SKM-1 treated with dmso at 0.1 percent for 144 hours (cell line): Measurements from ENCODE around the gene TNFAIP3.
"Not testable (repeated sequence)": the region's sequence is repeated elsewhere in the genome, so short reads cannot be mapped to it uniquely, and the experiment has no call there.

Source experiments
- DNase-seq: peaks from one replicate; lab custom pipeline; 2025; ENCODE audit not compliant: unreplicated experiment; lab: John Stamatoyannopoulos, UW

The TNFAIP3 gene

DNA sequence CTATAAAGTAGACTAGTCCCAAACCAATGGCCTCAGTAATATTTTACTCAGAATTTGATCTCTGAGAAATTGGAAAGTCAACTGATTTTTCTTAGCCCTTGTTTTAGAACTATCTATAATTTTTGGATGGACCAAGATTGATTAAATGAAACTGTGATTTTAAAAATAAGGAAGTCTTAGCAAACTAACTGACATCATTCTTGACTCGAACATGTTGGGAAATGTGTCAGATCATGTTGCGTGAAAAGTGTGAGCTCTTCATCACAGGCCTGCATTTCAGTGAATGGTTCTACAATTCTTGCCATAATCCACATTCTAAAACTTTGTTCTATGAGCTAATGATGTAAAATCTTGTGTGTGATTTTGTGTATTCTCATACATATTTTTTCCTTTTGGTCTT lies 11.0 kb downstream of the TNFAIP3 start:
- DNase-seq, result no peak

DNA sequence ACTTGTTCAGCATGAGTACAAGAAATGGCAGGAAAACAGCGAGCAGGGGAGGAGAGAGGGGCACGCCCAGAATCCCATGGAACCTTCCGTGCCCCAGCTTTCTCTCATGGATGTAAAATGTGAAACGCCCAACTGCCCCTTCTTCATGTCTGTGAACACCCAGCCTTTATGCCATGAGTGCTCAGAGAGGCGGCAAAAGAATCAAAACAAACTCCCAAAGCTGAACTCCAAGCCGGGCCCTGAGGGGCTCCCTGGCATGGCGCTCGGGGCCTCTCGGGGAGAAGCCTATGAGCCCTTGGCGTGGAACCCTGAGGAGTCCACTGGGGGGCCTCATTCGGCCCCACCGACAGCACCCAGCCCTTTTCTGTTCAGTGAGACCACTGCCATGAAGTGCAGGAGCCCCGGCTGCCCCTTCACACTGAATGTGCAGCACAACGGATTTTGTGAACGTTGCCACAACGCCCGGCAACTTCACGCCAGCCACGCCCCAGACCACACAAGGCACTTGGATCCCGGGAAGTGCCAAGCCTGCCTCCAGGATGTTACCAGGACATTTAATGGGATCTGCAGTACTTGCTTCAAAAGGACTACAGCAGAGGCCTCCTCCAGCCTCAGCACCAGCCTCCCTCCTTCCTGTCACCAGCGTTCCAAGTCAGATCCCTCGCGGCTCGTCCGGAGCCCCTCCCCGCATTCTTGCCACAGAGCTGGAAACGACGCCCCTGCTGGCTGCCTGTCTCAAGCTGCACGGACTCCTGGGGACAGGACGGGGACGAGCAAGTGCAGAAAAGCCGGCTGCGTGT lies 11.6 kb downstream of the TNFAIP3 start:
- no peak for DNase-seq

DNA sequence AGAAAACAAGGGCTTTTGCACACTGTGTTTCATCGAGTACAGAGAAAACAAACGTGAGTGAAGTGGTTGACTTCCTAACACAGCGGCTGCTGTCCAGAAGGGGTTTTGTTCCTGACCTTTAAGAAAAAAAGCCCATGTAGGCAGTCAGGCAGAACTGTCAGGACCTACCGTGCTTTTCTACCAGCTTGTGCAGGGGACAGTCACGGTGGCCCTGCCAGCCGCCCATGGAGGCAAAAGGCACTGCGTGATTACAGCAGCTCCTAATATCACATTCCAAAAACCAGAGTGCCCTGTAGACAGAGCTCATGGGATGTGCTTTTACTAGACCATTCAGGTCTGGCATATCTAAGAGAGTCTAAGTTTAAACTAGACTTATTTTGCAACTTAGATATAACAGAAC lies 12.2 kb downstream of the TNFAIP3 start:
- no peak for DNase-seq

DNA sequence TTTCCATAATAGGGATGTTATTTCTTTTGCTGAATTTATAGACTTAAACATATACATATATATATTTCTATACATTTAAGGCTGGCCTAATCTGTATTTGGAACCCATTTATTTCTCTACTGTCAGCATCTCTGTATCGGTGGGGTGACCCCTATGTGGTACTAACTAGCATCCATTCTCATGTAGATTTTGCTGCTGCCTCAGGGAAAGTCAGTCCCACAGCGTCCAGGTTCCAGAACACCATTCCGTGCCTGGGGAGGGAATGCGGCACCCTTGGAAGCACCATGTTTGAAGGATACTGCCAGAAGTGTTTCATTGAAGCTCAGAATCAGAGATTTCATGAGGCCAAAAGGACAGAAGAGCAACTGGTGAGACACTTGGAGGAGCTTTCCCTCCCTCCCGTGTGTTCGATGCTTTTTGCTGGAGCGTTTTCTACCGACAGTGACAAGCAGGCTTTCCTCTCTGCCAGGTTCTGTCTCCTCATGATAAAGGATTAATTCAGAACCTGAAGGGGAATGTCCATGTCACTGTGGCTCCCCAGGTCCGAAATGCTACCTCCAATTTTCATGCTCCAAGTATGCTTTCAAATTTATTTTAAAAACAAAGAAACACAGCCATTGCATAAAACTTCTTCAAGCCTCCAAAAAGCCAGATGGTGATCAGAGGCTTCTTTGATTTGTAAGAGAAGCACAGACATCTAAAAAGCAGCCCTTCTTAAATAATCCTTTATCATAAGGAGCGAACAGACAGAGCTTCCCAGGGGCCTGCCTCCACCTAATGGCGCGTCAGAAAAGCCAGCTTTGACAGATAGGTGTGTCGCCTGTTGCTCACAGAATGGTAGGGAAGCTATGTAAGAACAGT lies 13.1 kb downstream of the TNFAIP3 start:
- no peak for DNase-seq

DNA sequence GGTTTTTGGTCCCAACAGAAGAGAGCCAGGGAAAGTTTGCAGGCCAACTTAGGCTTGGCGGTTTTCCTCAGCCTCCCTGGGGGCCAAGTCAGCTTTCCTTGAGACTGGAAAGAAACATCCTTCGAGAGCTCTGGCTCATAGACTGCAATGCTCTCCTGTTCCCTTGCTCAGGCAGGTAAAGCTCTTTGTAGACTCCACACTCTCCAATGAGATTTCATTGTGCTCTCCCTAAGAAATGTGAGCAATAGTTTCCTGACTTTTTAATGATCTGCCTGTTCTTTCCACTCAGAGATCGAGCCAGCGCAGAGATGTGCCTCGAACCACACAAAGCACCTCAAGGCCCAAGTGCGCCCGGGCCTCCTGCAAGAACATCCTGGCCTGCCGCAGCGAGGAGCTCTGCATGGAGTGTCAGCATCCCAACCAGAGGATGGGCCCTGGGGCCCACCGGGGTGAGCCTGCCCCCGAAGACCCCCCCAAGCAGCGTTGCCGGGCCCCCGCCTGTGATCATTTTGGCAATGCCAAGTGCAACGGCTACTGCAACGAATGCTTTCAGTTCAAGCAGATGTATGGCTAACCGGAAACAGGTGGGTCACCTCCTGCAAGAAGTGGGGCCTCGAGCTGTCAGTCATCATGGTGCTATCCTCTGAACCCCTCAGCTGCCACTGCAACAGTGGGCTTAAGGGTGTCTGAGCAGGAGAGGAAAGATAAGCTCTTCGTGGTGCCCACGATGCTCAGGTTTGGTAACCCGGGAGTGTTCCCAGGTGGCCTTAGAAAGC lies 13.9 kb downstream of the TNFAIP3 start:
- no peak for DNase-seq

DNA sequence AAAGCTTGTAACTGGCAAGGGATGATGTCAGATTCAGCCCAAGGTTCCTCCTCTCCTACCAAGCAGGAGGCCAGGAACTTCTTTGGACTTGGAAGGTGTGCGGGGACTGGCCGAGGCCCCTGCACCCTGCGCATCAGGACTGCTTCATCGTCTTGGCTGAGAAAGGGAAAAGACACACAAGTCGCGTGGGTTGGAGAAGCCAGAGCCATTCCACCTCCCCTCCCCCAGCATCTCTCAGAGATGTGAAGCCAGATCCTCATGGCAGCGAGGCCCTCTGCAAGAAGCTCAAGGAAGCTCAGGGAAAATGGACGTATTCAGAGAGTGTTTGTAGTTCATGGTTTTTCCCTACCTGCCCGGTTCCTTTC lies 14.4 kb downstream of the TNFAIP3 start:
- DNase-seq, result no peak

DNA sequence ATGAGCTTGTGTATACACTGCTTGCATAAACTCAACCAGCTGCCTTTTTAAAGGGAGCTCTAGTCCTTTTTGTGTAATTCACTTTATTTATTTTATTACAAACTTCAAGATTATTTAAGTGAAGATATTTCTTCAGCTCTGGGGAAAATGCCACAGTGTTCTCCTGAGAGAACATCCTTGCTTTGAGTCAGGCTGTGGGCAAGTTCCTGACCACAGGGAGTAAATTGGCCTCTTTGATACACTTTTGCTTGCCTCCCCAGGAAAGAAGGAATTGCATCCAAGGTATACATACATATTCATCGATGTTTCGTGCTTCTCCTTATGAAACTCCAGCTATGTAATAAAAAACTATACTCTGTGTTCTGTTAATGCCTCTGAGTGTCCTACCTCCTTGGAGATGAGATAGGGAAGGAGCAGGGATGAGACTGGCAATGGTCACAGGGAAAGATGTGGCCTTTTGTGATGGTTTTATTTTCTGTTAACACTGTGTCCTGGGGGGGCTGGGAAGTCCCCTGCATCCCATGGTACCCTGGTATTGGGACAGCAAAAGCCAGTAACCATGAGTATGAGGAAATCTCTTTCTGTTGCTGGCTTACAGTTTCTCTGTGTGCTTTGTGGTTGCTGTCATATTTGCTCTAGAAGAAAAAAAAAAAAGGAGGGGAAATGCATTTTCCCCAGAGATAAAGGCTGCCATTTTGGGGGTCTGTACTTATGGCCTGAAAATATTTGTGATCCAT lies 15.3 kb downstream of the TNFAIP3 start:
- peak; percentile 63 for DNase-seq

DNA sequence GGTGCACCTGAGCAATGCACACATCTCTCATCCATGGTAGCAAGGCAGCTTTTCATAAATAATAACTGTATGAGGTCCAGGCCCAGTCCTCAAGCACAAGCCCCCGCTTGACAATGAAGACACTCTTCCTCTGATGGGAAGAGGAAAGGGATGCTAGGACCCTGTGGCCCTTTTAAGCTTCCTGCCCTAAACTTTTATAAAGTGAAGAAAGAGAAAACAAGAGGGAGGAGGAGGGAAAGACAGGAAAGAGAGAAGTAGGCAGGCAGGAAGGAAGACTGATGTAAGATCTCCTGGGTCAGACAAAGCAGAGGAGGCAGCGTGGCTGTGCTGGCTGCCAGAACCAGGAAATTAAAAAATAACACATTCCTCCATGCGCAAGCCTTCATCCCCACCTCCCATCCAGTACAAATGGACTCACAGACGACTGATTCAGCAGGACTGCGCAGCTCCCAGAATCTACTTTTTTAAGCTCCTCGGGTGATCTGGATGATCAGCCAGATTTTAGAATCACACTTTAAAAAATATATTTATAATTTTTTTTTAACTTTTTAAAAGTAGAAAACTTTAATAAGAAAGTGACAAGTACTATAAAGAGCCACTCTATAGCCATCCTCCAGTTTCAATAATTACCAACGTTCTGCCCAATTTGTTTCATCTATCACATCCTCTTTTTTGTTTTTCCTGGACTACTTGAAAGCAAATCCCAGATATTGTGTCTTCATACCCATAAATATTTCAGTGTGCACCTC lies 16.5 kb downstream of the TNFAIP3 start:
- peak; percentile 71 for DNase-seq

DNA sequence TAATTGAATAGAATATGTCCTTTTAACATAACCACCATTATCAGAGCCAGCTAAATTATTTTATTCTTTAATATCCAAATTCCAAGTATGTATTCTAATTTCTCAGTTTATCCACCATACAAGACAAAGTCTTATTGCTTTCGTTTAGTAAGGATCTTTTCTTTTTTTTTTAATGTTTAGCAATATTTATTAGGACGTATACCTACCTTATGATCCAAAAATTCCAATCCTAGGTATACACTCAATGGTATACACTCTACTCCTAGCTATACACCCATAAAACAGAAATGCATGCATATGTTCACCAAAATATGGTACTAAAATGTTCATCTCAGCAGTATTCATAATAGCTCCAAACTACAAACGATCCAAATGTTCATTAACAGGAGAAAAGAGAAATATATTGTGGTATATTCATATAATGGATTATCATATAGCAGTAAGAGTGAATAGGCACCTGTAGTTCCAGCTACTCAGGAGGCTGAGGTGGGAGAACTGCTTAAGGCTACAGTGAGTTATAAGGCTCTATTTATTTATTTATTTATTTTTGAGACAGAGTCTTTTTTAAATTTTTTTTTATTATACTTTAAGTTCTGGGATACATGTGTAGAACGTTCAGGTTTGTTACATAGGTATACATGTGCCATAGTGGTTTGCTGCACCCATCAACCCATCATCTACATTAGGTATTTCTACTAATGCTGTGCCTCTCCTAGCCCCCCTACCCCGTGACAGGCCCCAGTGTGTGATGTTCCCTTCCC lies 17.3 kb downstream of the TNFAIP3 start:
- DNase-seq, result no peak

DNA sequence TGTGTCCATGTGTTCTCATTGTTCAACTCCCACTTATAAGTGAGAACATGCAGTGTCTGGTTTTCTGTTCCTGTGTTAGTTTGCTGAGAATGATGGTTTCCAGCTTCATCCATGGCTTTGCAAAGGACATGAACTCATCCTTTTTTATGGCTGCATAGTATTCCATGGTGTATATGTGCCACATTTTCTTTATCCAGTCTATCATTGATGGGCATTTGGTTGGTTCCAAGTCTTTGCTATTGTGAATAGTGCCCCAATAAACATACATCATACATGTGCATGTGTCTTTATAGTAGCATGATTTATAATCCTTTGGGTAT lies 17.8 kb downstream of the TNFAIP3 start:
- DNase-seq, result not testable (repeated sequence)

DNA sequence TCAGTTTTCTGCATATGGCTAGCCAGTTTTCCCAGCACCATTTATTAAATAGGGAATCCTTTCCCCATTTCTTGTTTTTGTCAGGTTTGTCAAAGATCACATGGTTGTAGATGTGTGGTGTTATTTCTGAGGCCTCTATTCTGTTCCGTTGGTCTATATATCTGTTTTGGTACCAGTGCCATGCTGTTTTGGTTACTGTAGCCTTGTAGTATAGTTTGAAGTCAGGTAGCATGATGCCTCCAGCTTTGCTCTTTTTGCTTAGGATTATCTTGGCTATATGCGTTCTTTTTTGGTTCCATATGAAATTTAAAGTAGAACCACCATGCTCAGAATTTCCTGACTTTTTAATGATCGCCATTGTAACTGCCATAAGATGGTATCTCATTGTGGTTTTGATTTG lies 19.2 kb downstream of the TNFAIP3 start:
- not testable (repeated sequence) for DNase-seq

DNA sequence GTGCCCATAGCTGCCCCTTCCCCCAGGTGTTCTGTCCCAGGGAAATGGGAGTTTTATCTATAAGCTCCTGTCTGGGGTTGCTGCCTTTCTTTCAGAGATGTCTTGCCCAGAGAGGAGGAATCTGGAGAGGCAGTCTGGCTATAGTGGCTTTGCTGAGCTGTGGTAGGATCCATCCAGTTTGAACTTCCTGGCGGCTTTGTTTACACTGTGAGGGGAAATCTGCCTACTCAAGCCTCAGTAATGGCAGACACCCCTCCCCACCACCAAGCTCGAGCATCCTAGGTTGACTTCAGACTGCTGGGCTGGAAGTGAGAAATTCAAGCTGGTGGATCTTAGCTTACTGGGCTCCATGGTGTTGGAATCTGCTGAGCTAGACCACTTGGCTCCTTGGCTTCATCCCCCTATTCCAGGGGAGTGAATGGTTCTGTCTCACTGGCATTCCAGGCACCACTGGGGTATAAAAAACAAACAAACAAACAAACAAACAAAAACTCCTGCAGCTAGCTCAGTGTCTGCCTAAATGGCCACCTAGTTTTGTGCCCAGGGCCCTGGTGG lies 24.0 kb downstream of the TNFAIP3 start:
- no peak for DNase-seq

DNA sequence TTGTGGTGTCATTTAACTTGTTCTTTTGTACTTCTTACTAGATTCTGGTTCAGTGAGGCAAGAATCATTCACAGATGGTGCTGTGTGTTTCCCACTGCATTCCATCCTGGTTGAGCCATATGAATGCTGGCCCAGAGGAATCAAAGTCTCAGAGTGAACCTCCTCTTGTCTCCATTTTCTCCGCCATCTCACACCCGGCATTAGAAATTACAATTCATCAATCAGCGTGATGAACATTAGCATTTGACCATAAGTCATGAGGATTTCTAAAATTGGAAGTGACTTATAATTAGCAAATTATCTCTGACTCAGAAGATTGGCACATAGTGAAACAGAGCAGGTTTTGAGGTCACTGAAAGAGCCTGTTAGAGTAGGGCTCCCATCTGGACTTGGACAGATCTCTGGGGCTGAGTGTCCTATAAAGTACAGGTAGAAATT lies 25.2 kb downstream of the TNFAIP3 start:
- DNase-seq, result no peak

DNA sequence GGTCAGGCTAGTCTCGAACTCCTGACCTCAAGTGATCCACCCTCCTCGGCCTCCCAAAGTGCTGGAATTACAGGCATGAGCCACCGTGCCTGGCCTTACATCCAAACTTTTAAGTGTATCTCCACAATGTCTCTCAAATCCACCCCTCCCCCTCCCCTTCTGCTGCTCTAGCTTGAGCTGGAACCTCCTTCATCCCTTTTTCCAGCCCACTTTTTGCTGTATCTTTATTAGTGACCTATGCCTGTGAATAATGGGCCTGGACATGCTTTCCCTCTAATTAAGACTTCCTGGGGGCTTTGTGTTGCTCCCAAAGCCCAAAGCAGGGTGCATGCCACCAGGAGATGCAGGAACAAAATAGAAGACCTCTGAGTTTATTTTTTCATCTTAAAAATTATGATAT lies 26.1 kb downstream of the TNFAIP3 start:
- no peak for DNase-seq

DNA sequence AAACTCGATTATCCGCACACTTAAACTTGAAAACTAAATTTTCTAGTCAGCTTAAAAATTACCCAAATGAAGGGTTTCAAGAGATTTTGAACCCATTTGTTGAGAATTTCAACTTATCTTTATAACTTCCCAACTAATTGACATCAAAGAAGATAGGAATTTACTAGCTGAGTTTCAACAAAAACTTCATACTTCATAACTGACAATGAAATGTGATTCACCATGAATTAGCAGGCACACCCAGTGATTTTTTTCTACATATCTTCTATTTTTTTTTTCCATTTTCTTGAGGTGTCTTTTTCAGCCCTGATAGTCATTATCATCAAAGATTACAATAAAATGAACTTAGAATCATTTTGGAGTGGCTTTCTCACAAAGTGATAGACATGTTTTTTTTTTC lies 26.7 kb downstream of the TNFAIP3 start:
- no peak for DNase-seq

DNA sequence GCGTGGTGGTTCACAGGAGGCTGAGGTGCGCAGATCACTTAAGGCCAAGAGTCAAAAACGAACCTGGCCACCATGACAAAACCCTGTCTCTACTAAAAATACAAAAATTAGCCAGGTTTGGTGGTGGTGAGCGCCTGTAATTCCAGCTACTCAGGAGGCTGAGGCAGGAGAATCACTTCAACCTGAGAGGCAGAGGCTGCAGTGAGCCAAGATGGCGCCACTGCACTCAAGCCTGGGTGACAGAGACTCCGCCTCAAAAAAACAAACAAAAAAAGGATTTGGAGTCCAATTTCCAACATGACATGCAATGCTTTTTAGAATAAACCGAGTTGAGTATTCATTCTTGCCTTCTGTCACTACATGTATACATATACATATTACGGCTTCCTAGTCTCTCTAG lies 27.3 kb downstream of the TNFAIP3 start:
- DNase-seq, result not testable (repeated sequence)

DNA sequence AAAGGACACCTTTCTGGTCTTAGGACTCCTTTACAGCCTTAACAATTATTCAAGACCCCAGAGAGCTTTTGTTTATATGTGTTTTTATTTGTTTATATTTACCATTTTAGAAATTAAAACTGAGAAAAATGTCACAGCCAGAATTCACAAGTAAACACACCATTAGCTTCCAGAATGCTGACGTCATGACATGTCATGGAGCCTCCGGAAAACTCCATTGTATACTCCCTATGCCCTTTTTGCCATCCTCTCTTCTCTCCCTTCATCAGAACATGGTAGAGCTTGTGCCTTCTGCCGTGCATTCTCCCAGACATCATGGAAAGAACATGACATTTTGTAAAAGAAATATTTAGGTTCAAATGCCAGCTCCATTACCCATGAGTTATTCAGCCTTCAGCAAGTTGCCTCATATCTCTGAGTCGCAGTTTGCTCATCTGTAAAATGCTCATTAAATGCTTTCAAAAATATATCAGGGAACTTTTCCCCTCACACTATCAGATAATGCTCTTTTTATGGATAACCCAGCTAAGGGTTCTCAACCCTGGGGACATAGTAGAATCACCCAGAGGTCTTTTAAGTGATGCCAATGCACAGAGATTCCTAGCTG lies 27.8 kb downstream of the TNFAIP3 start:
- no peak for DNase-seq

DNA sequence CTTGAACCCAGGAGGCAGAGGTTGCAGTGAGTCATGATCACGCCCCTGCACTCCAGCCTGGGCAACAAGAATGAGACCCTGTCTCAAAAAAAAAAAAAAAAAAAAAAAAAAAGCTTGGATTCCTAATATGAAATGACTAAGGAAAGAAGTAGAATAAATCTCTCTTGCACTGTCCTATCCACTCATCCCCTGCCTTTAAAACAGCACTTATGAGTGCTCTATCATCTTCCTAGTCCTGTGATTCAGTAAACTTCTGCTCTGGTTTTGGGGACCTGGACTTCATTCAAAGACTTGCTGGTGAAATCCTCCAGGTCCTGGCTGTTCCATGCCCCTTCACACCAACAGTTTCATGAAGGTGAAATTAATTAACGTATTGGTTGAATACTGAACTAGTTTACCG lies 29.6 kb downstream of the TNFAIP3 start:
- no peak for DNase-seq

DNA sequence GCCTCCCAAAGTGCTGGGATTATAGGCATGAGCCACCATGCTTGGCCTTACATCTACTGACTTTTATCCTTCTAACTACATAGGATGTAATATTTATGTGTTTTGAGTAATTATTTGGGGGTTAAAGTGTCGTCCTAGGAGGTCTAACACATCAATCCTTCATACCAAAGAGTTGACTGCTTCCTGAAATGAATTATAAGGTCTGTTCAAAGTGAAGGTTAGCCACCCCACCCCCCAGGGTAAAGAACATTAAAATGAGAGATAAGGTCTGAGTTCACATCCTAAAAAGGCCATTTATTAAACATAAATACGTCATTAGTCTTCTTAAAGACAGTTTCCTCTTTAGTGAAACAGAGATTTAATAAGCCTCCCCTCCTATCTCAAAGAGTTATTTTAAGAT lies 33.8 kb downstream of the TNFAIP3 start:
- no peak for DNase-seq
